ENCODE results near the gene DDX27.
A peak's percentile ranks its signal among the peaks of the same experiment; 100 is the strongest.
"Not testable (repeated sequence)": the region's sequence is repeated elsewhere in the genome, so short reads cannot be mapped to it uniquely, and the experiment has no call there.

The DDX27 gene

DNA sequence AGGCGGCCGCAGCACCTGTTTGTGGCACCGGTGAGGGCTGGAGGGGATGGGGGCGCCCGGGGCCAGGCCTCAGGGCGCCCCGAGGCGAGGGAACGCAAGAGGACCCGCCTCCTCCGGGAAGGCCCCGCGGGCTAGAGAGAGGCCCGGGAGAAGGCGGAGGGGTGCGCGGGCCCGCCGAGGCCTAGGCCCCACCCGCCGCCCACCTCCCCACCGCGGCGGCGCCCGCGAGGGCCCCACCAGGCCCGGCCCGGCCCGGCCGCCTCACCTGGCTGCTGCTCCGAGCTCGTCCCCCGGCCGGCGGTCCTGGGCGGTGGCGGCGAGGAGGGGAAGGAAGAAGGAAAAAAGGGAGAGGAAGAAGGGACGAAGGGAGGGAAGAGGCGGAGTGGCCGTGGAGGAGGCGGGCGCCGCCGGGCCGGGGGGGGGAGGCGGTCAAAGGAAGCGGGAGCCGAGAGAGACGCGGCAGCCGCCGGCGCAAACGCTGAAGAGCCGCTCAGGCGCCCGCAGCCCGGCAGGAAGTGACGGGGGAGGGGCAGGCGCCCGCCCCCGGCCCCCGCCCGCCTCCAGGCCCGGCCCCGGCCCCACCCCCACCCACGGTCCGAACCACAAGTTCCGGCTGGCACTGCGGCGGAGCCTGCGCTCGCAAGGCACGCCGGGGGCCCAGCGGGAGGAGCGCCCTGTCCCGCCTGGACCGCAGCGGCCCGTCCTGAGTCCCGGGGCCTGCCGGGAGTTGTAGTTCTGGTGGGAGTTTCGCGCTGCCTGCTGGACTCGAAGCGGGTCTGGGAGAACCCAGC, 31.2 kb upstream of the DDX27 start, which contains the start of gene STAU1:
Gene STAU1 (minus strand): TSS at position 484 of the 791 bp plus-strand sequence. CDS start 22,133 bp downstream, outside the sequence.
- no peak for TF ChIP-seq CTCF (IDR thresholded peaks at IDR 0.05; ENCODE audit: extremely low read depth, missing control alignments)

GRCh38 chr20:49192944-49193518, 26.2 kb upstream of the DDX27 start:
- not testable (repeated sequence) for DNase-seq (ENCODE audit: low spot score)

More for the DNA sequence above, 31.2 kb upstream of the DDX27 start, which contains the start of gene STAU1:
- peak; percentile 98 for DNase-seq (ENCODE audit: low spot score)

- no peak for TF ChIP-seq CTCF (IDR thresholded peaks at IDR 0.05; ENCODE audit: extremely low read depth, missing control alignments)
- no peak for DNase-seq (ENCODE audit: low spot score)
Measured at GRCh38 chr20:49199729-49200293, 19.4 kb upstream of the DDX27 start.

- TF ChIP-seq CTCF (IDR thresholded peaks at IDR 0.05; ENCODE audit: extremely low read depth, missing control alignments), result no peak
- no peak for DNase-seq (ENCODE audit: low spot score)
Measured at GRCh38 chr20:49203011-49203410, 16.2 kb upstream of the DDX27 start.

- DNase-seq (ENCODE audit: low spot score), result no peak
- no peak for TF ChIP-seq CTCF (IDR thresholded peaks at IDR 0.05; ENCODE audit: extremely low read depth, missing control alignments)
Measured at GRCh38 chr20:49203746-49204145, 15.5 kb upstream of the DDX27 start.

GRCh38 chr20:49207076-49207475, 12.1 kb upstream of the DDX27 start:
- DNase-seq (ENCODE audit: low spot score), result peak; percentile 37
- TF ChIP-seq CTCF (IDR thresholded peaks at IDR 0.05; ENCODE audit: extremely low read depth, missing control alignments), result peak; percentile 22

DNA sequence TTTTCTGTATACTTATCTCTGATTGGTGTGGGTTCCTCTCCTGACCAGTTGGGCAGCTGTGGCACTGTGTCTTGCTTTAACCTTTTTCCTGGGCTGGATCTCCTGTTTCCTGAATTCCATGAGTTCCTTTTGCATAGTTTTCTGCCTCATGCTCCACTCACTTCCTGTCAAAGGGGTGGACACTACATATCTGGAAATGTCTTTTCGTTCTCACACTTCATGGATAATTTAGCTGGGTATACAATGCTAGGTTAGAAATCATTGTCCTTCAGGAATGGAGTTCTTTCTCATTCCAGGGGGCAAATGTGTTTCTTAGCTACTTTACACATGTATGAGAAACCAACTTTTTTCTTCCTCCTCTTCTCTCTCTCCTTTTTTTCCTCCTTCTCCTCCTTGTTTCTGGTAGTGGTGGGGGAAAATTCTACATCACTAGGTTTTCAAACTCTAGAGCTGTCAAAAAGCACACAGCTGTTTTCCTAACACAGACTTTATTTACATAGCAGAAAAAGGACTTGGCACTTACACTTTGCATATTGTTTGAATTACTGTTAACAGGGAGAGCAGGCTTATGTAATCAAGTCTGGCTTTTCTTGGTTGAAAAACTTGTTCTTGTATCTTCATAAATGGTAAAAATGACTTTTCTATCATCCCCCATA, 9.0 kb upstream of the DDX27 start:
- no peak for TF ChIP-seq CTCF (IDR thresholded peaks at IDR 0.05; ENCODE audit: extremely low read depth, missing control alignments)
- DNase-seq (ENCODE audit: low spot score), result no peak

Data from GM20000 (cell line).